HepG2 (cell line): Measurements from ENCODE around the gene C6orf132. TPM values are rescaled to one million over a fixed set of nuclear protein-coding genes. Genes with fewer than 3 reads are reported as not detected.

ENCODE experiments used
- ATAC-seq: fragments of 200-7000 bp; cut with Tn5 transposase; 3 replicates; pipeline ENCODE4 v1.9.1; 2020; ENCODE audit warnings: mild to moderate bottlenecking, moderate library complexity
- BruUV-seq: library from RNA; stranded (reverse); fragments of 400-500 nt; replicated peaks from 2 replicates; lab custom pipeline; 2021; lab: Mats Ljungman, UMichigan
- CTCF ChIA-PET: fragments of 300-600 bp; formaldehyde crosslinking; extraction: SDS; loops from one replicate; lab custom pipeline; 2021; ENCODE audit warnings: low total read pairs, inconsistent platforms, low intra/inter-chr PET ratio; lab: Yijun Ruan, JAX
- POLR2A ChIA-PET: fragments of 350-600 bp; sonication (Branson Sonifier 250); formaldehyde crosslinking; loops from one replicate; lab custom pipeline; 2020; ENCODE audit warnings: antibody characterized with exemption, inconsistent platforms; lab: Yijun Ruan, JAX
- DNase-seq: peaks from one replicate; pipeline ENCODE4 v3.0.0-alpha.2; 2015; ENCODE audit warnings: low spot score
- FAIRE-seq: peaks from 3 replicates; lab custom pipeline; 2011; peaks lifted over from hg19 to GRCh38; lab: Jason Lieb, UNC
- H2AFZ ChIP-seq: one replicate; pipeline ENCODE4 v1.6.1; 2011; ENCODE audit warnings: low read length, inconsistent platforms
- H3K27ac ChIP-seq: fragments of 300-600 bp; 3 replicates; pipeline ENCODE4 v1.8.0; 2011; ENCODE audit warnings: mixed run types, mild to moderate bottlenecking, mixed read lengths, low read length, inconsistent platforms; ENCODE audit not compliant: insufficient read depth; ENCODE audit errors: extremely low read length
- H3K27me3 ChIP-seq, 2 experiments: fragments of 200-600 bp in 1 of 2; 2 replicates in 1 of 2; 3 replicates in 1 of 2; pipeline versions ENCODE4 v1.6.0 to v1.8.0; 2011; ENCODE audit warnings: low read length in 2 of 2, mild to moderate bottlenecking in 2 of 2, moderate library complexity in 2 of 2, inconsistent platforms in 1 of 2; ENCODE audit not compliant: insufficient read depth in 2 of 2, control insufficient read depth in 1 of 2
- H3K36me3 ChIP-seq, 2 experiments: fragments of 200-600 bp in 1 of 2; replicated peaks in 1 of 2; 2 replicates in 1 of 2; 3 replicates in 1 of 2; pipeline versions ENCODE4 v1.5.1 to v1.8.0; 2011; ENCODE audit warnings: low read length in 2 of 2, inconsistent platforms in 1 of 2; ENCODE audit not compliant: insufficient read depth in 2 of 2, control insufficient read depth in 1 of 2
- H3K4me1 ChIP-seq: 2 replicates; pipeline ENCODE4 v1.5.1; 2012; ENCODE audit warnings: low read length, inconsistent platforms; ENCODE audit not compliant: insufficient read depth
- H3K4me2 ChIP-seq: 2 replicates; pipeline ENCODE4 v1.6.0; 2011; ENCODE audit warnings: low read depth, low read length, inconsistent platforms
- H3K4me3 ChIP-seq, 3 experiments: fragments of 200-600 bp in 1 of 3; sonication (generic), shearing (Covaris generic) in 1 of 3; replicated peaks in 1 of 3; 2 replicates each; pipeline ENCODE4 v1.5.1; 2011 to 2016; ENCODE audit warnings: low read length in 3 of 3, inconsistent platforms in 2 of 3, low read depth in 2 of 3, mild to moderate bottlenecking in 2 of 3, control low read depth in 1 of 3, mixed read lengths in 1 of 3; ENCODE audit not compliant: insufficient read depth in 1 of 3
- H3K79me2 ChIP-seq: one replicate; pipeline ENCODE4 v1.6.1; 2011; ENCODE audit warnings: low read length, inconsistent platforms; ENCODE audit not compliant: insufficient read depth
- H3K9ac ChIP-seq: 2 replicates; pipeline ENCODE4 v1.6.0; 2011; ENCODE audit warnings: mild to moderate bottlenecking, low read depth, low read length, inconsistent platforms; ENCODE audit not compliant: insufficient read depth
- H3K9me3 ChIP-seq: 2 replicates; pipeline ENCODE4 v1.5.1; 2012; ENCODE audit warnings: mild to moderate bottlenecking, low read length
- H4K20me1 ChIP-seq: 2 replicates; pipeline ENCODE4 v1.6.0; 2011; ENCODE audit warnings: inconsistent platforms, mild to moderate bottlenecking, low read length, moderate library complexity; ENCODE audit not compliant: insufficient read depth
- HMGXB4 ChIP-seq, 2 experiments: sonication (generic) in 1 of 2; formaldehyde crosslinking in 1 of 2; IDR thresholded peaks; 2 replicates each; pipeline versions ENCODE4 v1.4.0 to v1.6.1; 2018 to 2020; ENCODE audit warnings: missing genetic modification reagents in 2 of 2, borderline replicate concordance in 1 of 2, low read depth in 1 of 2, mild to moderate bottlenecking in 1 of 2, missing biosample characterization in 1 of 2
- RARA ChIP-seq: IDR thresholded peaks from 2 replicates; pipeline ENCODE4 v1.6.1; 2016; ENCODE audit warnings: missing genetic modification reagents, missing compliant biosample characterization
- ZNF263 ChIP-seq: sonication (generic); formaldehyde crosslinking; IDR thresholded peaks from 2 replicates; pipeline ENCODE4 v1.4.0; 2020; ENCODE audit warnings: missing genetic modification reagents
- ZSCAN25 ChIP-seq: sonication (generic); formaldehyde crosslinking; IDR thresholded peaks from 2 replicates; pipeline ENCODE4 v1.8.0; 2022; ENCODE audit warnings: mild to moderate bottlenecking, missing genetic modification reagents
- WGBS: methylation state at CpG from one replicate; pipeline ENCODE4 v1.1.6; 2017; ENCODE audit warnings: low lambda C conversion rate; 5-methylcytosine and 5-hydroxymethylcytosine counted together
- in situ Hi-C: cut with HindIII; loops from 2 replicates; pipeline ENCODE4 v1.10.0; 2017; ENCODE audit warnings: low pct_unique_long_range_greater_than_20kb; ENCODE audit not compliant: extremely low pct_ligation_motif_present
- intact Hi-C: fragments of 100-400 bp; cut with micrococcal nuclease; formaldehyde crosslinking; loops from one replicate; pipeline ENCODE4 v1.10.0; 2022; ENCODE audit not compliant: unreplicated experiment
- polyA plus RNA-seq, 8 experiments: library from polyadenylated mRNA; depleted of rRNA in 3 of 8; stranded (reverse) in 7 of 8; unstranded in 1 of 8; fragments of >200 nt; fragmentation: Illumina TruSeq in 4 of 8; extraction: Trizol in 4 of 8; gene quantifications; 2 replicates each; pipeline versions ENCODE4 v1.2.1 to v1.2.3, GENCODE V29; 2011 to 2016; ENCODE audit warnings: low read depth in 4 of 8, missing spikeins in 1 of 8, mixed read lengths in 1 of 8; ENCODE audit not compliant: insufficient read depth in 1 of 8
- total RNA-seq, 5 experiments: library from RNA; depleted of rRNA; stranded (reverse); fragments of >200 nt; fragmentation: Illumina TruSeq; extraction: Trizol; gene quantifications; 2 replicates each; pipeline ENCODE4 v1.2.3, GENCODE V29; 2016; ENCODE audit warnings: low read depth in 1 of 5
- TF ChIP-seq, protein P1 (sequence below): IDR thresholded peaks from 2 replicates; pipeline ENCODE4 v1.6.1; 2016; ENCODE audit warnings: missing biosample characterization, missing genetic modification reagents, low read depth

C6orf132 gene
- total and polyA plus RNA-seq, 2 of the 13 experiments (the other 11 are each of a cell fraction or from before 2014, with no cell fraction given): 0.78 to 3.0 TPM

DNA sequence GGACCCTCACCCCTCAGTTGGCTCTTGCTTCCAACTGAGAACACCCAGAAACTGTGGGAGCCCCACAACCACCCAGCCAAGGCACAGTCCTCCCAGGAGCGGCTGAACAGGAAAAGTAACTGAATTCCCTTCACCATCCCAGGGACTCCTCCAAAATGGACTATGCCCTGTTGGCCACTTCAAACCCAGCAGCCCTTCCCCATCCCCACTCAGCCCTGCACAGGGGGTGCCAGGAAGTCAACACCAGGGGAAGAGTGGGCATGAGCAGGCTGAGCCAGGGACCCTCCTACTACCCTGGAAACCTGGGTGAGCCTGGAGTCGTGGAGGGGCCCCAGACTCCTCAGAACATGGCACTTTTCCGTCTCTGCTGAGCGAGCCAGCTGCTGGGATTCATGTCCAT lies 42.1 kb upstream of the C6orf132 start:
- Histone ChIP-seq H2AFZ (no peak overlapping the region), H3K9me3 (no peaks in the 10 kb centered on the region), H3K79me2 (no peaks in the 10 kb centered on the region), H4K20me1 (no peaks in the 10 kb centered on the region), H3K36me3 (no peaks in the 10 kb centered on the region), H3K27ac (no peak overlapping the region), H3K4me2 (no peak overlapping the region), H3K27me3 (no peaks in the 10 kb centered on the region), H3K4me3 (no peak overlapping the region), H3K4me1 (0 out of 2 replicates have a peak, but pooled peaks cover 5% of the 10 kb centered on the region)
- CTCF ChIA-PET: no interaction called here
- DNase-seq (no peak), FAIRE-seq (no peak)
- in situ Hi-C loops: no loop called here
- POLR2A ChIA-PET: no interaction called here
- intact Hi-C loops: no loop called here
- TF ChIP-seq ZNF263 (CRISPR knock-in tag) (0 out of 2 replicates have a peak, but pooled peaks have one; percentile 36), ZSCAN25 (CRISPR knock-in tag) (peak; percentile 92), RARA (CRISPR knock-in tag) (no peak), HMGXB4 (CRISPR knock-in tag; IDR thresholded peaks at IDR 0.05; ENCODE audit: borderline replicate concordance in 1 of 2, low read depth in 1 of 2) (no peak)
- TF ChIP-seq, protein P1, sequence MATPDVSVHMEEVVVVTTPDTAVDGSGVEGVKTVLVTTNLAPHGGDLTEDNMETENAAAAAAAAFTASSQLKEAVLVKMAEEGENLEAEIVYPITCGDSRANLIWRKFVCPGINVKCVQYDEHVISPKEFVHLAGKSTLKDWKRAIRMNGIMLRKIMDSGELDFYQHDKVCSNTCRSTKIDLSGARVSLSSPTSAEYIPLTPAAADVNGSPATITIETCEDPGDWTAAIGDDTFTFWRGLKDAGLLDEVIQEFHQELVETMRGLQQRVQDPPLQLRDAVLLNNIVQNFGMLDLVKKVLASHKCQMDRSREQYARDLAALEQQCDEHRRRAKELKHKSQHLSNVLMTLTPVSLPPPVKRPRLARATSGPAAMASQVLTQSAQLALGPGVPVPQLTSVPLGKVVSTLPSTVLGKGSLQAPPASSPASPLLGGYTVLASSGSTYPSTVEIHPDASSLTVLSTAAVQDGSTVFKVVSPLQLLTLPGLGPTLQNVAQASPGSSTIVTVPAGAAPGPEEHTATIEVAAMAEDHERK (CRISPR knock-in tag): no peak
- TF ChIP-seq, all 625 proteins: peak for 2
- ATAC-seq: peak; percentile 32; the same call in 2 of the 3 replicates
- H3K9ac ChIP-seq: no peak overlapping the region
- WGBS: 64% methylated on average over 4 of the region's 4 CpGs
- BruUV-seq: no TSS peak
